Measurements from ENCODE around the gene LDB2. TPM values are rescaled to one million over a fixed set of nuclear protein-coding genes. Genes with fewer than 3 reads are reported as not detected.

The LDB2 gene
- total RNA-seq, 4 donors from 2014 or later, result 16.2 to 31.7 (median 22.4) TPM

GRCh38 chr4:16669036-16669435 is 229.4 kb downstream of the LDB2 start:
- TF ChIP-seq POLR2AphosphoS5 (IDR thresholded peaks at IDR 0.05), result no peak
- TF ChIP-seq POLR2A (IDR thresholded peaks at IDR 0.05; ENCODE audit: low read depth), result no peak
- TF ChIP-seq EP300 (IDR thresholded peaks at IDR 0.05), result no peak
- TF ChIP-seq CTCF (IDR thresholded peaks at IDR 0.05), result no peak
- Histone ChIP-seq H3K9me3 (no peaks in the 10 kb centered on the region), H3K27ac (replicated peaks in 1 of 4) (no peak overlapping the region)

GRCh38 chr4:16668488-16668887 is 230.0 kb downstream of the LDB2 start:
- Histone ChIP-seq H3K27me3 (no peaks in the 10 kb centered on the region), H3K27ac (replicated peaks in 1 of 4) (no peak overlapping the region), H3K9me3 (no peaks in the 10 kb centered on the region), H3K36me3 (peaks cover 0 to 4% (median 0%) of the 10 kb centered on the region in 4 donors), H3K4me1 (peaks cover 5 to 28% (median 20%) of the 10 kb centered on the region in 4 donors), H3K4me3 (no peak overlapping the region)
- DNase-seq (ENCODE audit: extremely low spot score), result no peak
- WGBS, result 82% methylated on average over 1 of the region's 1 CpG
- no peak for TF ChIP-seq EP300 (IDR thresholded peaks at IDR 0.05)
- TF ChIP-seq POLR2AphosphoS5 (IDR thresholded peaks at IDR 0.05), result no peak
- TF ChIP-seq CTCF (IDR thresholded peaks at IDR 0.05), result no peak
- no peak for TF ChIP-seq POLR2A (IDR thresholded peaks at IDR 0.05; ENCODE audit: low read depth)
- intact Hi-C loops (cut with DNase I), result no loop called here

More at GRCh38 chr4:16669036-16669435, 229.4 kb downstream of the LDB2 start:
- DNase-seq (ENCODE audit: extremely low spot score), result no peak
- H3K27me3 ChIP-seq, result no peaks in the 10 kb centered on the region
- H3K4me3 ChIP-seq, result no peak overlapping the region
- intact Hi-C loops (cut with DNase I), result no loop called here
- H3K4me1 ChIP-seq, result peaks cover 5 to 28% (median 20%) of the 10 kb centered on the region in 4 donors
- H3K36me3 ChIP-seq, result peaks cover 0 to 4% (median 0%) of the 10 kb centered on the region in 4 donors

- no peak overlapping the region for H3K4me3 ChIP-seq
- no peak for TF ChIP-seq POLR2AphosphoS5 (IDR thresholded peaks at IDR 0.05)
- no peak for TF ChIP-seq CTCF (IDR thresholded peaks at IDR 0.05)
- TF ChIP-seq EP300 (IDR thresholded peaks at IDR 0.05), result no peak
- no peak for TF ChIP-seq POLR2A (IDR thresholded peaks at IDR 0.05; ENCODE audit: low read depth)
- H3K9me3 ChIP-seq, result no peaks in the 10 kb centered on the region
- no peak overlapping the region for H3K27ac ChIP-seq (replicated peaks in 1 of 4)
- 90% methylated on average over 3 of the region's 3 CpGs for WGBS
- intact Hi-C loops (cut with DNase I), result no loop called here
- H3K36me3 ChIP-seq, result peaks cover 0 to 4% (median 0%) of the 10 kb centered on the region in 4 donors
- no peak for DNase-seq (ENCODE audit: extremely low spot score)
- H3K4me1 ChIP-seq, result peaks cover 5 to 25% (median 17%) of the 10 kb centered on the region in 4 donors
- no peaks in the 10 kb centered on the region for H3K27me3 ChIP-seq
Observed at GRCh38 chr4:16667464-16667863, 231.0 kb downstream of the LDB2 start.

- TF ChIP-seq CTCF (IDR thresholded peaks at IDR 0.05) (no peak), POLR2A (IDR thresholded peaks at IDR 0.05; ENCODE audit: low read depth) (no peak), POLR2AphosphoS5 (IDR thresholded peaks at IDR 0.05) (no peak), EP300 (IDR thresholded peaks at IDR 0.05) (no peak)
- DNase-seq (ENCODE audit: extremely low spot score), result no peak
- H3K27me3 ChIP-seq, result no peaks in the 10 kb centered on the region
- no peaks in the 10 kb centered on the region for H3K9me3 ChIP-seq
- WGBS, result 84% methylated on average over 12 of the region's 12 CpGs
- H3K4me1 ChIP-seq, result peaks cover 5 to 13% (median 9%) of the 10 kb centered on the region in 4 donors
- H3K36me3 ChIP-seq, result peaks cover 0 to 4% (median 0%) of the 10 kb centered on the region in 4 donors
- no peak overlapping the region for H3K4me3 ChIP-seq
- intact Hi-C loops (cut with DNase I), result no loop called here
- H3K27ac ChIP-seq (replicated peaks in 1 of 4), result no peak overlapping the region
Observed at GRCh38 chr4:16665942-16666551, 232.4 kb downstream of the LDB2 start.

GRCh38 chr4:16663732-16664131 is 234.7 kb downstream of the LDB2 start:
- no peak for DNase-seq (ENCODE audit: extremely low spot score)
- Histone ChIP-seq H3K36me3 (peaks cover 0 to 4% (median 0%) of the 10 kb centered on the region in 4 donors), H3K27ac (replicated peaks in 1 of 4) (no peak overlapping the region), H3K4me1 (peaks cover 0 to 9% (median 5%) of the 10 kb centered on the region in 4 donors), H3K9me3 (no peaks in the 10 kb centered on the region), H3K4me3 (no peak overlapping the region), H3K27me3 (no peaks in the 10 kb centered on the region)
- intact Hi-C loops (cut with DNase I), result no loop called here
- TF ChIP-seq CTCF (IDR thresholded peaks at IDR 0.05) (no peak), POLR2AphosphoS5 (IDR thresholded peaks at IDR 0.05) (no peak), EP300 (IDR thresholded peaks at IDR 0.05) (no peak)
